HEK293 (cell line): Measurements from ENCODE around the gene LUZP2.

Source experiments
- CTCF ChIA-PET: fragments of 350-600 bp; formaldehyde crosslinking; extraction: SDS; loops from one replicate; lab custom pipeline; 2021; ENCODE audit warnings: antibody characterized with exemption; lab: Yijun Ruan, JAX
- POLR2A ChIA-PET: fragments of 300-600 bp; formaldehyde crosslinking; extraction: SDS; loops from one replicate; lab custom pipeline; 2020; ENCODE audit warnings: antibody characterized with exemption, inconsistent platforms; lab: Yijun Ruan, JAX
- H3K27ac ChIP-seq: fragments of 200-500 bp; sonication (Bioruptor generic); 2 replicates; pipeline ENCODE4 v1.5.1; 2014; ENCODE audit warnings: low read depth, low read length, control low read depth, inconsistent platforms; ENCODE audit errors: extremely low read depth
- H3K36me3 ChIP-seq, 2 experiments: fragments of 200-500 bp in 1 of 2; sonication (Bioruptor generic) in 1 of 2; 1 replicate in 1 of 2; 2 replicates in 1 of 2; pipeline ENCODE4 v1.5.1; 2014 to 2017; ENCODE audit warnings: inconsistent platforms in 2 of 2, low read length in 2 of 2; ENCODE audit not compliant: control insufficient read depth in 2 of 2, insufficient read depth in 1 of 2
- H3K4me1 ChIP-seq: fragments of 200-500 bp; sonication (Bioruptor generic); 2 replicates; pipeline ENCODE4 v1.5.1; 2014; ENCODE audit warnings: mild to moderate bottlenecking, low read length, inconsistent platforms; ENCODE audit not compliant: control insufficient read depth, insufficient read depth
- H3K4me3 ChIP-seq: 2 replicates; pipeline ENCODE4 v1.5.1; 2011; ENCODE audit warnings: low read depth, mild to moderate bottlenecking, control low read depth, low read length, moderate library complexity
- H3K9me3 ChIP-seq: fragments of 200-500 bp; sonication (Bioruptor generic); 2 replicates; pipeline ENCODE4 v1.5.1; 2014; ENCODE audit warnings: low read depth, low read length, inconsistent platforms; ENCODE audit not compliant: control insufficient read depth, insufficient read depth
- BCL11A ChIP-seq: fragments of 450-650 bp; formaldehyde crosslinking; IDR thresholded peaks from 2 replicates; pipeline ENCODE4 v1.5.1; 2016; ENCODE audit warnings: low read depth, missing biosample characterization, missing genetic modification characterization
- PRDM6 ChIP-seq: fragments of 450-650 bp; formaldehyde crosslinking; IDR thresholded peaks from 2 replicates; pipeline ENCODE4 v1.5.1; 2017; ENCODE audit warnings: missing biosample characterization, missing genetic modification characterization
- SCRT1 ChIP-seq: fragments of 450-650 bp; formaldehyde crosslinking; IDR thresholded peaks from 2 replicates; pipeline ENCODE4 v1.5.1; 2016; ENCODE audit warnings: missing biosample characterization, missing genetic modification characterization, borderline replicate concordance
- SETDB1 ChIP-seq: IDR thresholded peaks from one replicate; pipeline ENCODE4 v1.6.1; 2017; ENCODE audit warnings: mild to moderate bottlenecking, low read length, moderate library complexity, mixed read lengths; ENCODE audit not compliant: insufficient read length
- ZBTB10 ChIP-seq: fragments of 450-650 bp; formaldehyde crosslinking; IDR thresholded peaks from 2 replicates; pipeline ENCODE4 v1.5.1; 2016; ENCODE audit warnings: missing biosample characterization, missing genetic modification characterization
- ZBTB8A ChIP-seq: fragments of 450-650 bp; formaldehyde crosslinking; IDR thresholded peaks from 2 replicates; pipeline ENCODE4 v1.5.1; 2016; ENCODE audit warnings: missing biosample characterization, missing genetic modification characterization
- ZFHX2 ChIP-seq: fragments of 450-650 bp; formaldehyde crosslinking; conservative IDR thresholded peaks from 2 replicates; pipeline ENCODE4 v1.5.1; 2016; ENCODE audit warnings: missing biosample characterization, missing genetic modification characterization
- ZFP3 ChIP-seq: fragments of 450-650 bp; formaldehyde crosslinking; IDR thresholded peaks from 2 replicates; pipeline ENCODE4 v1.5.1; 2016; ENCODE audit warnings: low read depth, missing biosample characterization, missing genetic modification characterization
- ZFP69B ChIP-seq: fragments of 450-650 bp; formaldehyde crosslinking; IDR thresholded peaks from 2 replicates; pipeline ENCODE4 v1.5.1; 2016; ENCODE audit warnings: missing biosample characterization, missing genetic modification characterization
- ZIC2 ChIP-seq: fragments of 450-650 bp; formaldehyde crosslinking; IDR thresholded peaks from 2 replicates; pipeline ENCODE4 v1.5.1; 2016; ENCODE audit warnings: missing biosample characterization, missing genetic modification characterization
- ZNF112 ChIP-seq: fragments of 450-650 bp; formaldehyde crosslinking; IDR thresholded peaks from 2 replicates; pipeline ENCODE4 v1.5.0; 2017; ENCODE audit warnings: missing biosample characterization, missing genetic modification characterization
- ZNF114 ChIP-seq: fragments of 450-650 bp; formaldehyde crosslinking; IDR thresholded peaks from 2 replicates; pipeline ENCODE4 v1.5.0; 2017; ENCODE audit warnings: missing biosample characterization, missing genetic modification characterization
- ZNF16 ChIP-seq: fragments of 450-650 bp; formaldehyde crosslinking; IDR thresholded peaks from 2 replicates; pipeline ENCODE4 v1.5.1; 2016; ENCODE audit warnings: low read depth, missing biosample characterization, missing genetic modification characterization
- ZNF184 ChIP-seq: fragments of 450-650 bp; IDR thresholded peaks from 2 replicates; pipeline ENCODE4 v1.5.1; 2018; ENCODE audit warnings: missing biosample characterization, mild to moderate bottlenecking, missing genetic modification characterization
- ZNF202 ChIP-seq: fragments of 450-650 bp; formaldehyde crosslinking; IDR thresholded peaks from 2 replicates; pipeline ENCODE4 v1.5.1; 2016; ENCODE audit warnings: missing biosample characterization, missing genetic modification characterization, borderline replicate concordance
- ZNF248 ChIP-seq: fragments of 450-650 bp; formaldehyde crosslinking; IDR thresholded peaks from 2 replicates; pipeline ENCODE4 v1.5.1; 2017; ENCODE audit warnings: missing biosample characterization, missing genetic modification characterization
- ZNF274 ChIP-seq, 2 experiments: fragments of 200-500 bp in 1 of 2; fragments of 450-650 bp in 1 of 2; sonication (Bioruptor generic) in 1 of 2; formaldehyde crosslinking in 1 of 2; IDR thresholded peaks; 2 replicates each; pipeline versions ENCODE4 v1.5.1 to v1.6.1; 2014 to 2016; ENCODE audit warnings: borderline replicate concordance in 1 of 2, inconsistent platforms in 1 of 2, low read length in 1 of 2, missing biosample characterization in 1 of 2, missing genetic modification characterization in 1 of 2
- ZNF426 ChIP-seq: fragments of 450-650 bp; formaldehyde crosslinking; IDR thresholded peaks from 2 replicates; pipeline ENCODE4 v1.5.1; 2017; ENCODE audit warnings: missing biosample characterization, missing genetic modification characterization, mild to moderate bottlenecking, inconsistent platforms, moderate library complexity
- ZNF510 ChIP-seq: fragments of 450-650 bp; formaldehyde crosslinking; IDR thresholded peaks from 2 replicates; pipeline ENCODE4 v1.5.1; 2018; ENCODE audit warnings: mild to moderate bottlenecking, missing genetic modification characterization, missing biosample characterization; ENCODE audit not compliant: insufficient replicate concordance
- ZNF555 ChIP-seq: fragments of 450-650 bp; formaldehyde crosslinking; conservative IDR thresholded peaks from 2 replicates; pipeline ENCODE4 v1.5.1; 2017; ENCODE audit warnings: missing biosample characterization, mild to moderate bottlenecking, missing genetic modification characterization, inconsistent platforms
- ZNF580 ChIP-seq: fragments of 450-650 bp; formaldehyde crosslinking; IDR thresholded peaks from 2 replicates; pipeline ENCODE4 v1.5.1; 2016; ENCODE audit warnings: missing biosample characterization, missing genetic modification characterization
- ZNF658 ChIP-seq: fragments of 450-650 bp; formaldehyde crosslinking; IDR thresholded peaks from 2 replicates; pipeline ENCODE4; 2016; ENCODE audit warnings: missing biosample characterization, missing genetic modification characterization
- ZSCAN30 ChIP-seq: fragments of 450-650 bp; IDR thresholded peaks from 2 replicates; pipeline ENCODE4 v1.5.1; 2018; ENCODE audit warnings: missing biosample characterization, mild to moderate bottlenecking, missing genetic modification characterization, moderate library complexity
- ZSCAN5A ChIP-seq: fragments of 450-650 bp; formaldehyde crosslinking; IDR thresholded peaks from 2 replicates; pipeline ENCODE4 v1.5.1; 2016; ENCODE audit warnings: missing biosample characterization, missing genetic modification characterization

Gene LUZP2

GRCh38 chr11:24585192-24585591 is 88.3 kb downstream of the LUZP2 start:
- CTCF ChIA-PET, result no interaction called here
- no peak for TF ChIP-seq ZSCAN5A (tag by site-specific recombination)
- no peak for TF ChIP-seq ZNF510 (tag by site-specific recombination)
- no peak for TF ChIP-seq SCRT1 (tag by site-specific recombination)
- no peak for TF ChIP-seq ZBTB8A
- no peak for TF ChIP-seq ZNF202 (tag by site-specific recombination)
- no peaks in the 10 kb centered on the region for H3K36me3 ChIP-seq
- no peaks in the 10 kb centered on the region for H3K9me3 ChIP-seq
- no peaks in the 10 kb centered on the region for H3K4me1 ChIP-seq
- H3K4me3 ChIP-seq, result no peak overlapping the region
- no peak overlapping the region for H3K27ac ChIP-seq
- POLR2A ChIA-PET, result no interaction called here

- Histone ChIP-seq H3K9me3 (no peaks in the 10 kb centered on the region), H3K27ac (no peak overlapping the region), H3K4me3 (no peak overlapping the region), H3K36me3 (no peaks in the 10 kb centered on the region), H3K4me1 (no peaks in the 10 kb centered on the region)
- ChIA-PET CTCF (no interaction called here), POLR2A (no interaction called here)
- TF ChIP-seq ZFHX2 (tag by site-specific recombination) (no peak), ZBTB10 (no peak), ZIC2 (tag by site-specific recombination) (no peak), ZNF248 (tag by site-specific recombination) (no peak)
Observed at GRCh38 chr11:24587635-24588034, 90.8 kb downstream of the LUZP2 start.

- POLR2A ChIA-PET, result no interaction called here
- TF ChIP-seq ZNF658 (tag by site-specific recombination) (no peak), ZFP3 (tag by site-specific recombination) (no peak), ZNF114 (tag by site-specific recombination) (no peak)
- no peaks in the 10 kb centered on the region for H3K4me1 ChIP-seq
- H3K36me3 ChIP-seq, result no peaks in the 10 kb centered on the region
- H3K9me3 ChIP-seq, result no peaks in the 10 kb centered on the region
- CTCF ChIA-PET, result no interaction called here
- H3K4me3 ChIP-seq, result no peak overlapping the region
- no peak overlapping the region for H3K27ac ChIP-seq
Observed at GRCh38 chr11:24588081-24588480, 91.2 kb downstream of the LUZP2 start.

GRCh38 chr11:24589064-24589463 is 92.2 kb downstream of the LUZP2 start:
- Histone ChIP-seq H3K9me3 (no peaks in the 10 kb centered on the region), H3K36me3 (no peaks in the 10 kb centered on the region), H3K4me1 (no peaks in the 10 kb centered on the region), H3K27ac (no peak overlapping the region), H3K4me3 (no peak overlapping the region)
- ChIA-PET CTCF (no interaction called here), POLR2A (no interaction called here)
- TF ChIP-seq ZBTB8A (no peak), ZNF112 (tag by site-specific recombination) (no peak), BCL11A (tag by site-specific recombination) (no peak), ZNF580 (tag by site-specific recombination) (no peak), SETDB1 (no peak), ZSCAN30 (tag by site-specific recombination) (no peak), ZNF184 (tag by site-specific recombination) (no peak), PRDM6 (tag by site-specific recombination) (no peak), ZNF555 (tag by site-specific recombination) (no peak), ZNF274 (IDR thresholded peaks at IDR 0.05; ENCODE audit: low read length) (no peak), ZNF274 (tag by site-specific recombination; IDR thresholded peaks at IDR 0.05; ENCODE audit: borderline replicate concordance) (no peak), ZNF16 (tag by site-specific recombination) (no peak), ZFP69B (tag by site-specific recombination) (no peak), ZNF426 (no peak)
